Spinal cord (tissue), 10 donors: ENCODE measurements around the gene REEP1. TPM values are rescaled to one million over a fixed set of nuclear protein-coding genes. Genes with fewer than 3 reads are reported as not detected.
A peak's percentile ranks its signal among the peaks of the same experiment; 100 is the strongest.

Experiments
- DNase-seq, 6 donors: peaks; one replicate each; pipeline versions ENCODE4 v3.0.0 to v3.0.0-alpha.2; 2013 to 2015; ENCODE audit warnings: low spot score in 6 of 6, low read depth in 4 of 6
- H3K27ac ChIP-seq: one replicate; pipeline ENCODE4 v1.5.1; 2013; ENCODE audit warnings: low read depth, low read length, control low read depth
- H3K27me3 ChIP-seq: one replicate; pipeline ENCODE4 v1.6.1; 2013; ENCODE audit warnings: low read length; ENCODE audit not compliant: control insufficient read depth, insufficient read depth
- H3K36me3 ChIP-seq: one replicate; pipeline ENCODE4 v1.6.1; 2013; ENCODE audit warnings: low read length; ENCODE audit not compliant: control insufficient read depth, insufficient read depth
- H3K4me1 ChIP-seq: one replicate; pipeline ENCODE4 v1.6.1; 2013; ENCODE audit warnings: low read length; ENCODE audit not compliant: control insufficient read depth, insufficient read depth
- H3K4me3 ChIP-seq: one replicate; pipeline ENCODE4 v1.5.1; 2013; ENCODE audit warnings: low read depth, low read length, control low read depth
- H3K9me3 ChIP-seq: one replicate; pipeline ENCODE4 v1.6.1; 2013; ENCODE audit warnings: low read length; ENCODE audit not compliant: control insufficient read depth, insufficient read depth
- WGBS: methylation state at CpG from one replicate; pipeline ENCODE4 v1.1.5; 2013; ENCODE audit warnings: missing lambda C conversion rate; ENCODE audit not compliant: insufficient coverage; 5-methylcytosine and 5-hydroxymethylcytosine counted together
- long read RNA-seq, 4 donors: transcript quantifications; one replicate each; lab custom pipeline, GENCODE V29; 2026
- polyA plus RNA-seq, 2 donors: library from polyadenylated mRNA; unstranded; fragments of 120-200 nt; gene quantifications; one replicate each; pipeline ENCODE4 v1.2.1, GENCODE V29; 2013; ENCODE audit not compliant: insufficient read length in 2 of 2
- total RNA-seq, 2 donors: library from RNA; depleted of rRNA in 1 of 2; stranded (reverse); fragments of 120-200 nt in 1 of 2; fragments of >200 nt in 1 of 2; gene quantifications; one replicate each; pipeline versions ENCODE4 v1.2.3 to v1.2.4, GENCODE V29; 2013 to 2014
- donor health status: healthy.

Gene REEP1
- total RNA-seq (100 to 1,000 TPM in 1 of 2 donors, 10 to 100 TPM in 1; 61.9 to 118 TPM), polyA plus RNA-seq (100 to 1,000 TPM; 110 to 123 TPM)
- long read RNA-seq, donor 1, transcript REEP1-201 (7 exons, 3,857 nt), result major isoform, 24 of 27 reads
- long read RNA-seq, donor 1, partial matches to known transcripts, result 0 of 27 reads
- long read RNA-seq, donor 1, other reads (novel, unspliced or antisense), result 0 of 27 reads
- long read RNA-seq, donor 2, transcript REEP1-201 (7 exons, 3,857 nt), result major isoform, 6 of 6 reads
- long read RNA-seq, donor 2, partial matches to known transcripts, result 0 of 6 reads
- long read RNA-seq, donor 2, other reads (novel, unspliced or antisense), result 0 of 6 reads
- long read RNA-seq, donor 3, transcript REEP1-201 (7 exons, 3,857 nt), result major isoform, 22 of 23 reads
- long read RNA-seq, donor 3, partial matches to known transcripts, result 0 of 23 reads
- long read RNA-seq, donor 3, other reads (novel, unspliced or antisense), result 0 of 23 reads
- long read RNA-seq, donor 4, partial matches to known transcripts, result 0 of 3 reads
- long read RNA-seq, donor 4, other reads (novel, unspliced or antisense), result 0 of 3 reads

GRCh38 chr2:86337244-86337835 lies at the start of gene REEP1:
TSS of gene REEP1 (minus strand) at chr2:86337626. CDS start at chr2:86337510, 116 bp downstream.
- peak in 3 of 6 donors; percentile 19 to 82 (median 81) for DNase-seq
- H3K27me3 ChIP-seq, result peaks cover 5% of the 10 kb centered on the region
- WGBS, result under 1% methylated on average over 74 of the region's 87 CpGs
- H3K27ac ChIP-seq, result no peak within 1 kb of the TSS
- peaks cover 21% of the 10 kb centered on the region for H3K4me1 ChIP-seq
- H3K9me3 ChIP-seq, result peaks cover 3% of the 10 kb centered on the region
- H3K36me3 ChIP-seq, result no peaks in the 10 kb centered on the region
- peak within 1 kb of the TSS; percentile 64 for H3K4me3 ChIP-seq

GRCh38 chr2:86383844-86384243 lies 46.4 kb upstream of the REEP1 start:
- H3K36me3 ChIP-seq, result no peaks in the 10 kb centered on the region
- H3K27ac ChIP-seq, result no peak overlapping the region
- WGBS, result no CpG with 5 or more reads among the region's 1 CpG
- H3K4me3 ChIP-seq, result no peak overlapping the region
- DNase-seq, result peak in 1 of 6 donors; percentile 16
- H3K9me3 ChIP-seq, result no peaks in the 10 kb centered on the region
- H3K27me3 ChIP-seq, result no peaks in the 10 kb centered on the region
- H3K4me1 ChIP-seq, result no peaks in the 10 kb centered on the region

GRCh38 chr2:86382698-86383097 lies 45.3 kb upstream of the REEP1 start:
- Histone ChIP-seq H3K36me3 (no peaks in the 10 kb centered on the region), H3K27me3 (no peaks in the 10 kb centered on the region), H3K4me3 (no peak overlapping the region), H3K4me1 (no peaks in the 10 kb centered on the region), H3K27ac (no peak overlapping the region), H3K9me3 (no peaks in the 10 kb centered on the region)
- WGBS, result 17% methylated on average over 1 of the region's 2 CpGs
- DNase-seq, result no peak

GRCh38 chr2:86382108-86382507 lies 44.7 kb upstream of the REEP1 start:
- 91% methylated on average over 2 of the region's 2 CpGs for WGBS
- no peak overlapping the region for H3K4me3 ChIP-seq

GRCh38 chr2:86378469-86378868 lies 41.0 kb upstream of the REEP1 start:
- Histone ChIP-seq H3K27me3 (no peaks in the 10 kb centered on the region), H3K4me3 (no peak overlapping the region), H3K36me3 (no peaks in the 10 kb centered on the region), H3K4me1 (no peaks in the 10 kb centered on the region), H3K27ac (no peak overlapping the region), H3K9me3 (no peaks in the 10 kb centered on the region)
- no CpG with 5 or more reads among the region's 4 CpGs for WGBS
- no peak for DNase-seq

More at GRCh38 chr2:86382108-86382507, 44.7 kb upstream of the REEP1 start:
- Histone ChIP-seq H3K27me3 (no peaks in the 10 kb centered on the region), H3K36me3 (no peaks in the 10 kb centered on the region), H3K4me1 (no peaks in the 10 kb centered on the region), H3K9me3 (no peaks in the 10 kb centered on the region), H3K27ac (no peak overlapping the region)
- DNase-seq, result no peak

- Histone ChIP-seq H3K4me1 (no peaks in the 10 kb centered on the region), H3K9me3 (no peaks in the 10 kb centered on the region), H3K27me3 (no peaks in the 10 kb centered on the region), H3K36me3 (no peaks in the 10 kb centered on the region), H3K4me3 (no peak overlapping the region), H3K27ac (no peak overlapping the region)
- WGBS, result no CpG with 5 or more reads among the region's 1 CpG
- DNase-seq, result no peak
Observed at GRCh38 chr2:86375623-86376022, 38.2 kb upstream of the REEP1 start.

GRCh38 chr2:86372641-86373502 lies 35.4 kb upstream of the REEP1 start:
- Histone ChIP-seq H3K27ac (no peak overlapping the region), H3K36me3 (no peaks in the 10 kb centered on the region), H3K9me3 (no peaks in the 10 kb centered on the region), H3K4me1 (peaks cover 3% of the 10 kb centered on the region), H3K27me3 (no peaks in the 10 kb centered on the region), H3K4me3 (no peak overlapping the region)
- peak in 2 of 6 donors; percentile 37 to 64 for DNase-seq
- 53% methylated on average over 3 of the region's 4 CpGs for WGBS

- no peak overlapping the region for H3K27ac ChIP-seq
- H3K4me1 ChIP-seq, result peaks cover 3% of the 10 kb centered on the region
- H3K27me3 ChIP-seq, result no peaks in the 10 kb centered on the region
- no peak overlapping the region for H3K4me3 ChIP-seq
- no peak for DNase-seq
- WGBS, result 100% methylated on average over 1 of the region's 4 CpGs
- H3K9me3 ChIP-seq, result no peaks in the 10 kb centered on the region
- no peaks in the 10 kb centered on the region for H3K36me3 ChIP-seq
Observed at GRCh38 chr2:86372133-86372532, 34.7 kb upstream of the REEP1 start.

- WGBS, result 64% methylated on average over 2 of the region's 4 CpGs
- DNase-seq, result peak in 1 of 6 donors; percentile 32
- no peak overlapping the region for H3K27ac ChIP-seq
- H3K9me3 ChIP-seq, result no peaks in the 10 kb centered on the region
- no peaks in the 10 kb centered on the region for H3K36me3 ChIP-seq
- H3K27me3 ChIP-seq, result no peaks in the 10 kb centered on the region
- no peak overlapping the region for H3K4me3 ChIP-seq
- peaks cover 3% of the 10 kb centered on the region for H3K4me1 ChIP-seq
Observed at GRCh38 chr2:86371527-86371926, 34.1 kb upstream of the REEP1 start.
